Limb (tissue), 2 donors: ENCODE data around the gene FMN1.
"Not testable (repeated sequence)": the region's sequence is repeated elsewhere in the genome, so short reads cannot be mapped to it uniquely, and the experiment has no call there.

Source experiments
- DNase-seq, 2 donors: peaks; one replicate each; pipeline ENCODE4 v3.0.0-alpha.2; 2016; ENCODE audit errors: extremely low spot score in 2 of 2

The FMN1 gene

GRCh38 chr15:32981536-32981935 is 213.0 kb downstream of the FMN1 start:
- DNase-seq: no peak

DNA sequence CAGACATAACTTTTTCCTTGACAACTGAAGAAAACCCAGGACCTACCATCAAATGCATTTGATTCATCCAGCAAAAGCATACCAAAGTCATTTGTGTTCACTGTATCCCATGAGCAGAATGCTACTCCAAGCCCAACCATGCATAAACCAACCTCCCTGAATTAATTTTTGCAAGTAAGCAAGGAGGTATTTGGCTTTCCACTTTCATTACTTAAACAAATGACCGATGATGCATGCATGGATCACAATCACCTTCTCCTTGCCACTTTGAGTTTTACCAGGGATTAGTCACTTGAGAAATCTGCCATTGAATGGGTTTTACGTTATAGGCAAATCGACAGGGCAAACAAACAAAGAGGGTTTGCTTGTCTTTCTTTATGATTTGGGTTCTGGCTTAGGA is 214.8 kb downstream of the FMN1 start:
- DNase-seq: no peak

DNA sequence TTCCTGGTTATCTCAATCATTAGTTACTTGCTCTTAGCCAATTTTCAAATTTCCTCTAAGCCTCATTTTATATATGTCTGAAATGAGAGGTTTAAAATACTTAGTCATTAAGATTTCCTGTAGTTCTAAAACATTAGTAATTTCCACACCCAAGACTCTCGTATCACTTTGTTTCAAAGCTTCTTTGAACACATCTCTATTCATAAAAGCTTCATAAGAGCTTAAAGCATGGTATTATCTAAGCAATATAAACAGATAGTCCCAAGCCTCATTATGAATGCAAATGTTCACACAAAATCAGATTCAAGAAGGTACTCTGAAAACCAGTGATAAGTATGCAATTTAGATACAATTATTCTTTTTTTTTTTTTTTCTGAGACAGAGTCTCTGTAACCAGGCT is 217.0 kb downstream of the FMN1 start:
- DNase-seq: no peak

- DNase-seq: no peak
These were observed 219.8 kb downstream of the FMN1 start for GRCh38 chr15:32974691-32975090.

DNA sequence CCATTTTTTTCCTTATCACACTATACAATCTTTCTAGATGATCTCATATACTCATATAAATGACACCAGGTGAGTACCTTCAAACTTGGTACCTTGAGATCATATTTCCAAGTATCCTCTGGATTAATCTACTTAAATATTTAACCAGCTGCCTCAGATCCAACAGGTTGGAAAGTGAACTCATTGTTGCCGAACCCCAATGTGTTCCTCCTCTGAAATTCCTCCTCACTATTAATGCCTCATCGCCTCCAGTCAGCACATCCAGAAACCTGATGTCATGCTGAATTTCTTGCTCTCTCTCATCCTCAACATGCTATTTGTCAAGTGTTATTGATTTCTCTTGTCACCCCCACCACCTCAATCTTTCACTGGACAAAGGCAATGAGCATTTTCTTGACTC is 221.8 kb downstream of the FMN1 start:
- no peak for DNase-seq

DNA sequence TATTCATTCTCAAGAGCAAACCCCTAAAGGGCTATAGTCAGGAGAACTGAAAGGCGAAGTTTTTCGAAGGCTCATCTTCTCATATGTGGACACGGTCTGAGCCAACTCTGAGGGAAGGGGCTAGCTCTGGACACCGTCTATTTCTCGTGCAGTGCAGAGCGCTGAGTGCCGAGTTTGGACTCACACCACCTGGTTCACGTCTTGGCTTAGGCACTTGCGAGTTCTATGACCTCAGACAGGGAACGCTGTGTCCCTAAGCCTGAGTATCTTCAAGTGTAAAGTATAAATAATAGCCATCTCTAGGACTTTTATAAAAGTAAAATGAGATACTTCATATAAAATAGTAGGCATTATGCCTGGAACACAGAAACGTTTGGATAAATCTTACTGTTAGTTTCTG is 223.7 kb downstream of the FMN1 start:
- DNase-seq: no peak

DNA sequence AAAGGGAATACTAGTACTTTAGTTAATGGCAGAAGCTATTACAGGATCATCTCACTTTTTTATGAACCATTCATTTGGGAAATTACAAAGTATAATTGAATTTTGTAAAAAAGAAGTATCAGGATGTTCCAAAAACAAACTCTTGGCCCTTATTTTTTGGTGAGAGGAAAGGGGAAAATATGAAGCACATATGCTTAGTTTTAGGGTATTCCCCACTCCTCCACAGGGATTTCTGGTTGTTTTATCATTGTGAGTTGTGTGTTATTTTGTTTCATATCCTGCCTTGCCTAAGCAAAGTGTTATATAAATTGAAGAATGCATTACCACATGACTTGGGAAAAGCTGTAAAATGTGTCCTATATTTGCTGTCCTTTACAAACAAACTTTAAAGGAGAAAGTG is 227.0 kb downstream of the FMN1 start:
- DNase-seq: no peak

GRCh38 chr15:32966512-32966911 is 228.0 kb downstream of the FMN1 start:
- DNase-seq: no peak

DNA sequence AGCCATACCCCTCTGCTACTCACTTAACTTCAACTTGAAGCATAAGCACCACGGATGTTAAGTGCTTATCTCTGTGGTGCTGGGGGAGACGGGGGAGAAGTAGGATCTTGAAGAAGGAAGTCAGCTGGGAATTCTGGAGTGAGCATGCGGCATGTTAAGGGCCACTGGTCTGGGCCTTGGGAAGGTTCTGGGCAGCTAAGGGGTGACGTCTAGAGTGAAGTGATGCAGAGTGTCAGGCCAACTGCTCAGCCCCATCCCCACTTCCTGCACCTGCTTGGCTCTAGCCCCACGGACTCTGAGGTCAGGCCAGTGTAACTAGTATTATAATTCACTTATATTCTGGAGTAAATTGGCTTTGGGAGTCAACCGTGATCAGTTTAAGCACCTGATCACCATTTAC is 228.6 kb downstream of the FMN1 start:
- no peak for DNase-seq

GRCh38 chr15:32959077-32959476 is 235.4 kb downstream of the FMN1 start:
- DNase-seq: no peak

DNA sequence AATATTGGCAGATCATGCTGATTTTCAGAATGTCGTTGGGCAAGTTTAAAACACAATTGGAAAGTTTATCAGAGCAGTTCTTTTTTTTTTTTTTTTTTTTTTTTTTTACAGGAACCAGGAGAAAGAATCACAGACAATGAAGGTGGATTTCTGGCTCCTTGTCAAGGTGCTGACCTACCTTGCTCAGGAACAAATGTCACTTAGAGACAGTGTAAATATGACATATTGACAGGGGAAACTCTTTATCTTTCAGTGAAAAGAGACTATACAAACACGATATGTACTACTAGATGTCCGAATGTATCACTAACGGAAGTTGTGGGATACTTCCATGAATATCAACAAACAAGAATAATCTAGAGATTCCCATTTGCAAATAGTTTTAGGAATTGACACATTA is 237.3 kb downstream of the FMN1 start:
- DNase-seq: no peak

DNA sequence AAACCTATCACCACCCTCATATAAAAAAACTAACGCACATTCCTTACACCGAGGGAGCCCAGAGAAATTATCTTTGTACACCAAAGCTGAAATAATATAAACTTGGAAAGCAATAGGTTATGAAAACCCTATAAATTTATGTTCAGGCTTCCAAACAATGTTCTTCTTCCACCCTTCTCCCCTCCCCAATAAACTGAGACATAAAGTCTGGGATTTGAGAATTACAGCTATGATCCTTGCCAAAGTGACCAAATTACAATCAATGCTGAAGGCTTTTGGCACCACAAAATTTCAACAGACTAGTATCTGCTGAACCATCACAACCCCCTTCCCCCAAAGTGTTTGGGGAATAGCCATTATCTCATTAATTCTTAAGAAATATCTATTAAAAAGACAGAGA is 237.8 kb downstream of the FMN1 start:
- DNase-seq: no peak

DNA sequence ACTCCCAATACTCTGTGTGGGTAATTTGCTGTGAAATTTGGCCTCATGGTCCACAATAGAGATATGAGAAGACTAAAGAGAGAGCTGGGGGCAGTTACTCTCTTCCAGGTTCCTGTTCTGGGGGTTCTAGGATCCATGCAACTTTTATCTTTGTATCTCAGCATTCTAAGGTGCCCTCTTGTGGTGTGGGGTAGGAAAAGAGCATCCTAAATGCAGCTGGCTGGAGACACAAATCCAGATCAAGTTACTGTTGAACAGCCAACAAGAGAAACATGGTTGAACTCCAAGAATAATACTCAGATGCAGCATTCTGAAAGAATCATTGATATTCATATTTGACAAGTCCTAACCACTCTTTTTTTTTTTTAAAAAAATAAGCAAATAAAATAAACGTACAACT is 238.5 kb downstream of the FMN1 start:
- DNase-seq: peak in 1 of 2 donors; percentile 71

DNA sequence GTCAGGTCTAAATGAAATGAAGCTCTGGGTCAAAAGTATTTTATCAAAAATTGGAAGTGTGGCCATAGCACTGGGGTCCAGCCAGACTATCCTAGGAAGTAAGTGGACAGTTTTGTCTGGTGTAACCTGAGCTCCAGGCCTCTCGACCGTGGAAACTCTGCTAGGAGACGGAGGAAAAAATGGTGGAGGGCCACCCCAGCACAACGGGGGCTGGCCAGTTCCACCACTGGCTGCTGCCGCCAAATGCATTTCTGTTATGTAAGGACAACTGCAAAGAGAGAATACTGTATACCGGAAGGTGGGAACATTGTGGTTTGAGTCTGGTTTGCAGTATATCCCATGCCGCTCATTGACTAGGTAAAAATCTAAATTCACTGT is 241.0 kb downstream of the FMN1 start:
- peak; percentile 13 to 43 for DNase-seq

DNA sequence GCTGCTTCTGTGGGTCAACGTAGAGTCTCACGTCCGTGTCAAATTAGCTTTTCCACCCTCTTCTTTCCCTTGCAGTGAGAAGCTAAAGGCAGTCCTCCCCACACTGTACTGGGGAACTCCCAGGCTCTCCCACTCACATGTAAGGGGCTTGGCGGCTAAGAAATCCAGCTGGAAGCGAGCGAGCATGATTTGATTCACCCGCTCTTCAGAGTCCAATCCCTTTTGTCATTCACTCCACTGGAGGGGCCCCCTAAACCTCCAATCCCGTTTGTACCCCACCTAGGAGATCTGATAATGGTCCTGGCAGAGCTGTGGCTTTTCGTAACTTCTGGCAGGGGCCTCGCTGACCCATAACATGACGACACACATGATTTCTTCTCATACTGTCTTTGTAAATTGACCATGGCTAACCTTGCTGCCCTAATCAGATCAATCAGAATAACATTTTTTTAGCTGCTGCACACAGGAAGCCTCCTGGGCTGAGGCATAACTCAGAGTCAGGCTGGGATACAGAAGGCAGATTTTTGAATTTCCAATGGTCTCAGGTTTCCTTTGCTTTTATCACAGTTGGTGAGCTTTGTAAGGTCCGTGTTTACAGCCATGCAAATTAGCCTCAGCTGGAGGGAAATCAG is 241.5 kb downstream of the FMN1 start:
- DNase-seq: peak; percentile 13 to 37

GRCh38 chr15:32951736-32952464 is 242.6 kb downstream of the FMN1 start:
- peak in 1 of 2 donors; percentile 35 for DNase-seq

- DNase-seq: not testable (repeated sequence)
These were observed 244.5 kb downstream of the FMN1 start for GRCh38 chr15:32950051-32950450.

DNA sequence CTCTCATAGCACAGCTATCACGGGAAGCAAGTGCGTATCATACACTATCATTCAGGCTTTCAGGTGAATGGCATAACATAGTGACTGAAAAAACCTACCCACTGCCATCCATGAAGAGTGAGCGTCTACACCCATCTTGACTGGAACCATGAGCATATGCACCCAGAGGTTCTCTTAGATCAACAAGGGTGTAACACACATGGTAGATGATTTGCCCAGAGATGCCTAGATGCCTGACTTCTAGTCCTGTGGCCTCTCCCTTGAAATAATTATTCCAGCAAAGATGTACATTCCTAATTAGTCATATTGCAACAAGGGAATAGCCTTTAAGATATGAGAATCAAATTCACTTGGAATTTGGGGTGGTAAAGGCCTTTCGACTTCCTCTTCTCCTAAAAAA is 248.3 kb downstream of the FMN1 start:
- no peak for DNase-seq

GRCh38 chr15:32944431-32944830 is 250.1 kb downstream of the FMN1 start:
- no peak for DNase-seq

DNA sequence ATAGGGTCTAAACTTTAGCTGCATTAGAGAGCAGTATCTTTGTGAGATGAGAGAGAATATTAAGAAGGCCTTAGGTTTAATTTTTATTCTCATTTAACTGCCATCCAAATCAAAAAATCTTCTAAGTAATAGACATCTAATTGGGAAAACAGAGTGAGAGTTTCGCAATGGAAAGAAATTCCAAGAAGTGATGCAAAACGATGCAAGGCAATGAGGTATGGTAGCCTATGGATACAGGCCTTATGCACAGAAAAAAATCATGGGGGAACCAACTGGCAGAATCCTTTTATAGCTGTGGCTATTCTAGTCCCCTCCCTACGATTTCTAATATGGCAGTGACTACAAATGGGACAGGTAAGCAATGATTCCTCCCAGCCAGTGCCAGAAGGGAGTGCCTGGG is 250.8 kb downstream of the FMN1 start:
- DNase-seq: no peak

GRCh38 chr15:32942401-32942841 is 252.1 kb downstream of the FMN1 start:
- peak in 1 of 2 donors; percentile 70 for DNase-seq

DNA sequence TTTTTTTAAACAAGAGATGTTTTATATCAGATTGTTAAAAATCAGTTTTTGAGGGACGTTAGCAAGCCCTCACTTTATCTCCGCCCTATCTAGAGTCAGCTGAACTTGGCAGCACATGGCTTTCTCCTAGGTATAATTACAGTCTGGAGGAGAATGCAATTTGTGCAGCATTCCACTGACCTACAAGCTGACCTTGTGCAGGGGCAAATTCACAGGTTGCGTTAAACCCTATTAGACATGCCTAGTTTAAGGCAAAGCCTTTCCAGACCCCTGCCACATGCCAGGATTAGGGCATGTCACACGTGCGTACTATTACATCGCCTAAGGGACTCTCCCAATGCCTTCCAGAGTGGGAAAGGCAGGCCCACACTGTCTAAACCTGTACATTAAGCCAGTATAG is 252.7 kb downstream of the FMN1 start:
- no peak for DNase-seq

DNA sequence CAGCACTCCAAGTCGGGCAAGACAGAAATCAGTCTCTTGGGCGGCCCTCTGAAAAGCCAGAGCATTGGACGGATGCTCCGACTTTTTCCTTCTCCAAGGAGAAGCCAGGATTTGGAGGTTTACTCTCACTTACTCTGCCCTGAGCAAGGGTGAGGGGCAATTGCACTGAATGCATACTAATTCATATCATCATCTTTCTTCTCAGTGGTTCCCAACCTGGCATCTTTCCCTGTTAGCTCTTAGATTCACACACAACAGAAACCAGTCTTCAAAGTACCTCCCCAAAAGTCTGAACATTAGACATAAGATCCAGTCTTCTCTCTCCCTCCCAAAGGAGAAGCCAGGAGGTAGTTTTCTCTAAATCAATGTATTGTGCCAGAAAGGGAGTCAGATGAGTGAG is 257.5 kb downstream of the FMN1 start:
- DNase-seq: no peak
